Stimulated activated naive CD4-positive, alpha-beta T cell treated with Interleukin-2 at 50 U/mL for 16 hours (primary cell): ENCODE measurements around the gene WBP2NL.
"Not testable (repeated sequence)": the region's sequence is repeated elsewhere in the genome, so short reads cannot be mapped to it uniquely, and the experiment has no call there.

Source experiments
- DNase-seq: peaks from one replicate; lab custom pipeline; 2025; lab: John Stamatoyannopoulos, UW

WBP2NL gene

GRCh38 chr22:42033263-42034181 lies 34.9 kb downstream of the WBP2NL start:
- DNase-seq, result no peak

- no peak for DNase-seq
These were observed 36.7 kb downstream of the WBP2NL start for GRCh38 chr22:42035256-42035655.

GRCh38 chr22:42039271-42039670 lies 40.7 kb downstream of the WBP2NL start:
- DNase-seq, result no peak

- no peak for DNase-seq
These were observed 43.2 kb downstream of the WBP2NL start for GRCh38 chr22:42041784-42042183.

GRCh38 chr22:42050641-42051180 lies 52.1 kb downstream of the WBP2NL start:
- DNase-seq, result no peak

GRCh38 chr22:42052765-42053164 lies 54.2 kb downstream of the WBP2NL start:
- no peak for DNase-seq

- DNase-seq, result no peak
These were observed 58.3 kb downstream of the WBP2NL start for GRCh38 chr22:42056757-42057511.

- no peak for DNase-seq
These were observed 61.9 kb downstream of the WBP2NL start for GRCh38 chr22:42060489-42060888.

- no peak for DNase-seq
These were observed 62.5 kb downstream of the WBP2NL start for GRCh38 chr22:42061041-42061440.

GRCh38 chr22:42062506-42063170 lies 64.0 kb downstream of the WBP2NL start:
- no peak for DNase-seq

- DNase-seq, result no peak
These were observed 66.0 kb downstream of the WBP2NL start for GRCh38 chr22:42064629-42065028.

- DNase-seq, result no peak
These were observed 67.0 kb downstream of the WBP2NL start for GRCh38 chr22:42065438-42066125.

GRCh38 chr22:42066126-42066761 lies 67.7 kb downstream of the WBP2NL start:
- DNase-seq, result no peak

GRCh38 chr22:42066937-42067336 lies 68.3 kb downstream of the WBP2NL start:
- no peak for DNase-seq

- DNase-seq, result no peak
These were observed 69.2 kb downstream of the WBP2NL start for GRCh38 chr22:42067671-42068251.

- no peak for DNase-seq
These were observed 69.7 kb downstream of the WBP2NL start for GRCh38 chr22:42068291-42068690.

- DNase-seq, result no peak
These were observed 71.4 kb downstream of the WBP2NL start for GRCh38 chr22:42069801-42070516.

GRCh38 chr22:42070517-42071422 lies 72.2 kb downstream of the WBP2NL start, which contains the start of gene NAGA:
Gene NAGA (minus strand): TSS chr22:42070812. CDS start chr22:42070297, 515 bp downstream.
- peak; percentile 92 for DNase-seq

- DNase-seq, result not testable (repeated sequence)
These were observed 72.9 kb downstream of the WBP2NL start for GRCh38 chr22:42071508-42071907.
